ENCODE data around the gene NCOR2.
A peak's percentile ranks its signal among the peaks of the same experiment; 100 is the strongest.

NCOR2 gene

GRCh38 chr12:124554429-124555029 is 12.9 kb downstream of the NCOR2 start:
- ATAC-seq, result no peak

GRCh38 chr12:124553862-124554428 is 13.5 kb downstream of the NCOR2 start:
- no peak for ATAC-seq
- TF ChIP-seq ZFP30 (CRISPR knock-in tag; IDR thresholded peaks at IDR 0.05), result no peak
- TF ChIP-seq TSHZ2 (CRISPR knock-in tag; IDR thresholded peaks at IDR 0.05), result no peak
- TF ChIP-seq CSRNP3 (CRISPR knock-in tag; IDR thresholded peaks at IDR 0.05), result no peak
- no peak for TF ChIP-seq SNAI2 (CRISPR knock-in tag; IDR thresholded peaks at IDR 0.05)
- TF ChIP-seq GLIS3 (CRISPR knock-in tag; IDR thresholded peaks at IDR 0.05), result no peak
- no peak for TF ChIP-seq OSR1 (CRISPR knock-in tag; IDR thresholded peaks at IDR 0.05)

More at GRCh38 chr12:124554429-124555029, 12.9 kb downstream of the NCOR2 start:
- TF ChIP-seq RARB (CRISPR knock-in tag; IDR thresholded peaks at IDR 0.05), result no peak
- TF ChIP-seq ZFP3 (CRISPR knock-in tag; IDR thresholded peaks at IDR 0.05), result no peak
- TF ChIP-seq ISL1 (CRISPR knock-in tag; IDR thresholded peaks at IDR 0.05), result no peak
- TF ChIP-seq CREB5 (CRISPR knock-in tag; IDR thresholded peaks at IDR 0.05; ENCODE audit: low read depth), result no peak
- TF ChIP-seq POU6F1 (CRISPR knock-in tag; IDR thresholded peaks at IDR 0.05; ENCODE audit: borderline replicate concordance, low read depth), result no peak
- no peak for TF ChIP-seq PPARA (CRISPR knock-in tag; IDR thresholded peaks at IDR 0.05; ENCODE audit: borderline replicate concordance)
- TF ChIP-seq ZNF565 (CRISPR knock-in tag; conservative IDR thresholded peaks at IDR 0.05; ENCODE audit: low read depth), result no peak
- TF ChIP-seq CSRNP3 (CRISPR knock-in tag; IDR thresholded peaks at IDR 0.05), result no peak
- TF ChIP-seq TOX (CRISPR knock-in tag; IDR thresholded peaks at IDR 0.05; ENCODE audit: borderline replicate concordance), result no peak
- TF ChIP-seq ZFP30 (CRISPR knock-in tag; IDR thresholded peaks at IDR 0.05), result no peak

- no peak for TF ChIP-seq BACH2 (CRISPR knock-in tag; IDR thresholded peaks at IDR 0.05; ENCODE audit: borderline replicate concordance)
- peak; percentile 41 for ATAC-seq
These were observed 15.9 kb downstream of the NCOR2 start for GRCh38 chr12:124551268-124552144.
